DND-41 (cell line): ENCODE results near the gene VAC14.

Experiments used
- EZH2 ChIP-seq: IDR thresholded peaks from 3 replicates; pipeline ENCODE4 v1.6.1; 2012; ENCODE audit warnings: borderline replicate concordance, low read depth, mild to moderate bottlenecking, moderate library complexity, low read length, inconsistent platforms; ENCODE audit not compliant: severe bottlenecking
- TF ChIP-seq, protein P1 (sequence below): IDR thresholded peaks from 2 replicates; pipeline ENCODE4 v1.5.1; 2012; ENCODE audit warnings: borderline replicate concordance, low read length, moderate library complexity, mild to moderate bottlenecking; ENCODE audit not compliant: poor library complexity, severe bottlenecking; ENCODE audit errors: extremely low read depth

GRCh38 chr16:70659953-70660671 lies 140.8 kb downstream of the VAC14 start:
- TF ChIP-seq, protein P1, sequence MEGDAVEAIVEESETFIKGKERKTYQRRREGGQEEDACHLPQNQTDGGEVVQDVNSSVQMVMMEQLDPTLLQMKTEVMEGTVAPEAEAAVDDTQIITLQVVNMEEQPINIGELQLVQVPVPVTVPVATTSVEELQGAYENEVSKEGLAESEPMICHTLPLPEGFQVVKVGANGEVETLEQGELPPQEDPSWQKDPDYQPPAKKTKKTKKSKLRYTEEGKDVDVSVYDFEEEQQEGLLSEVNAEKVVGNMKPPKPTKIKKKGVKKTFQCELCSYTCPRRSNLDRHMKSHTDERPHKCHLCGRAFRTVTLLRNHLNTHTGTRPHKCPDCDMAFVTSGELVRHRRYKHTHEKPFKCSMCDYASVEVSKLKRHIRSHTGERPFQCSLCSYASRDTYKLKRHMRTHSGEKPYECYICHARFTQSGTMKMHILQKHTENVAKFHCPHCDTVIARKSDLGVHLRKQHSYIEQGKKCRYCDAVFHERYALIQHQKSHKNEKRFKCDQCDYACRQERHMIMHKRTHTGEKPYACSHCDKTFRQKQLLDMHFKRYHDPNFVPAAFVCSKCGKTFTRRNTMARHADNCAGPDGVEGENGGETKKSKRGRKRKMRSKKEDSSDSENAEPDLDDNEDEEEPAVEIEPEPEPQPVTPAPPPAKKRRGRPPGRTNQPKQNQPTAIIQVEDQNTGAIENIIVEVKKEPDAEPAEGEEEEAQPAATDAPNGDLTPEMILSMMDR = no peak
- no peak for TF ChIP-seq EZH2
